KOPT-K1 (cell line): ENCODE data around the gene ARMH4.

Experiments
- H3K27ac ChIP-seq: fragments of 200-600 bp; sonication (generic); 2 replicates; pipeline ENCODE4 v1.5.1; 2016; ENCODE audit warnings: antibody characterized with exemption, mild to moderate bottlenecking, low read depth, low read length; ENCODE audit not compliant: poor library complexity, severe bottlenecking
- H3K36me3 ChIP-seq: fragments of 200-600 bp; sonication (generic); 2 replicates; pipeline ENCODE4 v1.5.1; 2017; ENCODE audit warnings: antibody characterized with exemption, mild to moderate bottlenecking, low read length, moderate library complexity; ENCODE audit not compliant: insufficient read depth
- H3K9me3 ChIP-seq: fragments of 200-600 bp; sonication (generic); 2 replicates; pipeline ENCODE4 v1.5.1; 2017; ENCODE audit warnings: antibody characterized with exemption, low read length, mild to moderate bottlenecking; ENCODE audit not compliant: insufficient read depth, poor library complexity, severe bottlenecking

The ARMH4 gene

GRCh38 chr14:58059126-58059525 lies 92.9 kb downstream of the ARMH4 start:
- no peaks in the 10 kb centered on the region for H3K36me3 ChIP-seq
- H3K27ac ChIP-seq, result no peak overlapping the region
- H3K9me3 ChIP-seq, result no peaks in the 10 kb centered on the region

GRCh38 chr14:58055497-58056010 lies 96.5 kb downstream of the ARMH4 start:
- Histone ChIP-seq H3K36me3 (no peaks in the 10 kb centered on the region), H3K27ac (no peak overlapping the region), H3K9me3 (no peaks in the 10 kb centered on the region)

- Histone ChIP-seq H3K27ac (no peak overlapping the region), H3K9me3 (no peaks in the 10 kb centered on the region), H3K36me3 (no peaks in the 10 kb centered on the region)
Measured at GRCh38 chr14:58054100-58054499, 97.9 kb downstream of the ARMH4 start.

GRCh38 chr14:58048219-58048618 lies 103.8 kb downstream of the ARMH4 start:
- no peaks in the 10 kb centered on the region for H3K36me3 ChIP-seq
- H3K9me3 ChIP-seq, result no peaks in the 10 kb centered on the region
- H3K27ac ChIP-seq, result no peak overlapping the region

GRCh38 chr14:58027904-58028303 lies 124.1 kb downstream of the ARMH4 start:
- Histone ChIP-seq H3K36me3 (no peaks in the 10 kb centered on the region), H3K27ac (no peak overlapping the region), H3K9me3 (no peaks in the 10 kb centered on the region)

- no peaks in the 10 kb centered on the region for H3K9me3 ChIP-seq
- H3K36me3 ChIP-seq, result no peaks in the 10 kb centered on the region
- no peak overlapping the region for H3K27ac ChIP-seq
Measured at GRCh38 chr14:58026967-58027366, 125.0 kb downstream of the ARMH4 start.

GRCh38 chr14:58026219-58026618 lies 125.8 kb downstream of the ARMH4 start:
- H3K27ac ChIP-seq, result no peak overlapping the region
- H3K9me3 ChIP-seq, result no peaks in the 10 kb centered on the region

GRCh38 chr14:58014778-58015177 lies 137.2 kb downstream of the ARMH4 start:
- H3K36me3 ChIP-seq, result no peaks in the 10 kb centered on the region
- no peaks in the 10 kb centered on the region for H3K9me3 ChIP-seq
- H3K27ac ChIP-seq, result no peak overlapping the region

More at GRCh38 chr14:58026219-58026618, 125.8 kb downstream of the ARMH4 start:
- no peaks in the 10 kb centered on the region for H3K36me3 ChIP-seq

GRCh38 chr14:58002618-58003017 lies 149.4 kb downstream of the ARMH4 start:
- Histone ChIP-seq H3K36me3 (no peaks in the 10 kb centered on the region), H3K9me3 (no peaks in the 10 kb centered on the region), H3K27ac (no peak overlapping the region)

GRCh38 chr14:57999979-58000378 lies 152.0 kb downstream of the ARMH4 start:
- Histone ChIP-seq H3K9me3 (no peaks in the 10 kb centered on the region), H3K36me3 (no peaks in the 10 kb centered on the region), H3K27ac (no peak overlapping the region)

- H3K36me3 ChIP-seq, result no peaks in the 10 kb centered on the region
- no peak overlapping the region for H3K27ac ChIP-seq
- H3K9me3 ChIP-seq, result no peaks in the 10 kb centered on the region
Measured at GRCh38 chr14:57999471-57999870, 152.5 kb downstream of the ARMH4 start.

- Histone ChIP-seq H3K27ac (no peak overlapping the region), H3K9me3 (no peaks in the 10 kb centered on the region), H3K36me3 (no peaks in the 10 kb centered on the region)
Measured at GRCh38 chr14:57998766-57999165, 153.2 kb downstream of the ARMH4 start.

- H3K36me3 ChIP-seq, result no peaks in the 10 kb centered on the region
- no peak overlapping the region for H3K27ac ChIP-seq
- no peaks in the 10 kb centered on the region for H3K9me3 ChIP-seq
Measured at GRCh38 chr14:57991353-57991752, 160.7 kb downstream of the ARMH4 start.

- Histone ChIP-seq H3K9me3 (no peaks in the 10 kb centered on the region), H3K36me3 (no peaks in the 10 kb centered on the region), H3K27ac (no peak overlapping the region)
Measured at GRCh38 chr14:57988445-57988844, 163.6 kb downstream of the ARMH4 start.

- Histone ChIP-seq H3K36me3 (no peaks in the 10 kb centered on the region), H3K27ac (no peak overlapping the region), H3K9me3 (no peaks in the 10 kb centered on the region)
Measured at GRCh38 chr14:57987596-57988300, 164.3 kb downstream of the ARMH4 start.

GRCh38 chr14:57987051-57987450 lies 165.0 kb downstream of the ARMH4 start:
- Histone ChIP-seq H3K36me3 (no peaks in the 10 kb centered on the region), H3K9me3 (no peaks in the 10 kb centered on the region), H3K27ac (no peak overlapping the region)
